Endothelial cell (in vitro differentiated cells): Measurements from ENCODE around the gene VSX1. TPM values are rescaled to one million over a fixed set of nuclear protein-coding genes. Genes with fewer than 3 reads are reported as not detected.

Experiments
- DNase-seq: peaks from one replicate; pipeline ENCODE4 v3.0.0; 2021; ENCODE audit warnings: low spot score
- H3K27ac Mint-ChIP-seq: one replicate; pipeline ENCODE4 v1.8.0; 2021; ENCODE audit warnings: mixed read lengths, inconsistent platforms; ENCODE audit not compliant: unreplicated experiment
- H3K27me3 Mint-ChIP-seq: one replicate; pipeline ENCODE4 v1.8.0; 2021; ENCODE audit warnings: mild to moderate bottlenecking, moderate library complexity, mixed read lengths, inconsistent platforms; ENCODE audit not compliant: unreplicated experiment
- H3K36me3 Mint-ChIP-seq: one replicate; pipeline ENCODE4 v1.8.0; 2021; ENCODE audit warnings: mild to moderate bottlenecking, low read depth, mixed read lengths, inconsistent platforms; ENCODE audit not compliant: unreplicated experiment
- H3K4me1 Mint-ChIP-seq: one replicate; pipeline ENCODE4 v1.8.0; 2021; ENCODE audit warnings: mild to moderate bottlenecking, mixed read lengths, inconsistent platforms; ENCODE audit not compliant: unreplicated experiment
- H3K4me3 Mint-ChIP-seq: one replicate; pipeline ENCODE4 v1.8.0; 2021; ENCODE audit warnings: mild to moderate bottlenecking, mixed read lengths, inconsistent platforms; ENCODE audit not compliant: unreplicated experiment
- H3K9me3 Mint-ChIP-seq: one replicate; pipeline ENCODE4 v1.8.0; 2021; ENCODE audit warnings: mixed read lengths, inconsistent platforms; ENCODE audit not compliant: unreplicated experiment
- CTCF ChIP-seq: fragments of 200-600 bp; sonication (generic); IDR thresholded peaks from one replicate; pipeline ENCODE4 v1.5.0; 2021; ENCODE audit warnings: antibody characterized with exemption; ENCODE audit not compliant: unreplicated experiment
- total RNA-seq: library from RNA; stranded (reverse); fragmentation: NEBNext Ultra II Directional; extraction: Animal tissue kit (Norgen Biotek cat#: 25700); gene quantifications from one replicate; pipeline ENCODE4 v1.2.1, GENCODE V29; 2021; ENCODE audit not compliant: unreplicated experiment

The VSX1 gene
- total RNA-seq, 1 donor from 2014 or later = not detected

- Mint-ChIP-seq H3K27me3 (peaks cover 32% of the 10 kb centered on the region), H3K9me3 (no peaks in the 10 kb centered on the region), H3K27ac (peak overlapping the region; percentile 13), H3K36me3 (peaks cover 9% of the 10 kb centered on the region), H3K4me3 (peak overlapping the region; percentile 79), H3K4me1 (peaks cover 24% of the 10 kb centered on the region)
- DNase-seq = no peak
- no peak for TF ChIP-seq CTCF
These were observed 22.8 kb downstream of the VSX1 start for GRCh38 chr20:25058847-25059810.

- peaks cover 9% of the 10 kb centered on the region for H3K36me3 Mint-ChIP-seq
- H3K9me3 Mint-ChIP-seq = no peaks in the 10 kb centered on the region
- peaks cover 32% of the 10 kb centered on the region for H3K4me1 Mint-ChIP-seq
- H3K27ac Mint-ChIP-seq = no peak within 1 kb of the TSS
- H3K4me3 Mint-ChIP-seq = peak within 1 kb of the TSS; percentile 79
- DNase-seq = peak; percentile 36
- TF ChIP-seq CTCF = no peak
- peaks cover 29% of the 10 kb centered on the region for H3K27me3 Mint-ChIP-seq
These were observed 23.7 kb downstream of the VSX1 start, which contains the start of gene ACSS1 for GRCh38 chr20:25058051-25058846. Gene ACSS1 (minus strand): TSS chr20:25058139. CDS start chr20:25058102, 37 bp downstream.

- H3K36me3 Mint-ChIP-seq = peaks cover 9% of the 10 kb centered on the region
- no peak for TF ChIP-seq CTCF
- H3K9me3 Mint-ChIP-seq = no peaks in the 10 kb centered on the region
- H3K27me3 Mint-ChIP-seq = peaks cover 25% of the 10 kb centered on the region
- no peak overlapping the region for H3K27ac Mint-ChIP-seq
- H3K4me3 Mint-ChIP-seq = peak overlapping the region; percentile 59
- peak; percentile 53 for DNase-seq
- H3K4me1 Mint-ChIP-seq = peaks cover 31% of the 10 kb centered on the region
These were observed 24.5 kb downstream of the VSX1 start for GRCh38 chr20:25057234-25058050.

- Mint-ChIP-seq H3K27ac (no peak overlapping the region), H3K4me3 (peak overlapping the region; percentile 73), H3K9me3 (no peaks in the 10 kb centered on the region), H3K36me3 (peaks cover 9% of the 10 kb centered on the region), H3K27me3 (peaks cover 24% of the 10 kb centered on the region), H3K4me1 (peaks cover 37% of the 10 kb centered on the region)
- no peak for TF ChIP-seq CTCF
- no peak for DNase-seq
These were observed 25.2 kb downstream of the VSX1 start for GRCh38 chr20:25056690-25057233.
